Endodermal cell (in vitro differentiated cells): ENCODE measurements around the gene KIAA2012. TPM values are rescaled to one million over a fixed set of nuclear protein-coding genes. Genes with fewer than 3 reads are reported as not detected.

ENCODE experiments used
- DNase-seq: peaks from one replicate; pipeline ENCODE4 v3.0.0-alpha.2; 2017
- H3K27ac ChIP-seq: 2 replicates; pipeline ENCODE4 v1.5.1; 2013; ENCODE audit warnings: mild to moderate bottlenecking, low read depth, low read length, moderate library complexity
- H3K27me3 ChIP-seq: 2 replicates; pipeline ENCODE4 v1.6.1; 2013; ENCODE audit warnings: mild to moderate bottlenecking, low read length, moderate library complexity; ENCODE audit not compliant: insufficient read depth, control insufficient read depth, poor library complexity, severe bottlenecking
- H3K36me3 ChIP-seq: 2 replicates; pipeline ENCODE4 v1.7.0; 2013; ENCODE audit warnings: mild to moderate bottlenecking, low read length, moderate library complexity; ENCODE audit not compliant: control insufficient read depth, insufficient read depth
- H3K4me1 ChIP-seq: one replicate; pipeline ENCODE4 v1.7.0; 2013; ENCODE audit warnings: low read length; ENCODE audit not compliant: control insufficient read depth, insufficient read depth
- H3K4me3 ChIP-seq: 2 replicates; pipeline ENCODE4 v1.5.1; 2013; ENCODE audit warnings: mild to moderate bottlenecking, low read length, moderate library complexity
- H3K9ac ChIP-seq: 2 replicates; pipeline ENCODE4 v1.6.1; 2013; ENCODE audit warnings: mild to moderate bottlenecking, low read length, moderate library complexity; ENCODE audit not compliant: poor library complexity, severe bottlenecking; ENCODE audit errors: extremely low read depth
- H3K9me3 ChIP-seq: 2 replicates; pipeline ENCODE4 v1.6.1; 2013; ENCODE audit warnings: mild to moderate bottlenecking, low read length, moderate library complexity; ENCODE audit not compliant: control insufficient read depth
- H3K27ac Mint-ChIP-seq: 2 replicates; pipeline ENCODE4 v1.8.0; 2020; ENCODE audit warnings: mixed read lengths
- H3K27me3 Mint-ChIP-seq: 2 replicates; pipeline ENCODE4 v1.8.0; 2021; ENCODE audit warnings: mild to moderate bottlenecking, mixed read lengths; ENCODE audit not compliant: insufficient read depth
- H3K36me3 Mint-ChIP-seq: 2 replicates; pipeline ENCODE4 v1.8.0; 2020; ENCODE audit warnings: low read depth, mixed read lengths
- H3K4me1 Mint-ChIP-seq: 2 replicates; pipeline ENCODE4 v1.8.0; 2020; ENCODE audit warnings: mixed read lengths
- H3K4me3 Mint-ChIP-seq: 2 replicates; pipeline ENCODE4 v1.8.0; 2020; ENCODE audit warnings: mild to moderate bottlenecking, moderate library complexity, mixed read lengths
- H3K9me3 Mint-ChIP-seq: 2 replicates; pipeline ENCODE4 v1.8.0; 2020; ENCODE audit warnings: mild to moderate bottlenecking, mixed read lengths
- WGBS, 2 experiments: methylation state at CpG; one replicate each; pipeline versions ENCODE4 v1.1.5 to v1.1.7; 2013; ENCODE audit warnings: missing lambda C conversion rate in 2 of 2, mixed read lengths in 1 of 2; ENCODE audit not compliant: insufficient coverage in 1 of 2, insufficient read length in 1 of 2; 5-methylcytosine and 5-hydroxymethylcytosine counted together
- total RNA-seq, 2 donors: library from RNA; stranded (reverse); fragmentation: NEBNext Ultra II Directional in 1 of 2; extraction: Animal tissue kit (Norgen Biotek cat#: 25700) in 1 of 2; gene quantifications; 2 replicates in 1 of 2; 3 replicates in 1 of 2; pipeline ENCODE4 v1.2.1, GENCODE V29; 2021
- TF ChIP-seq, protein P1 (sequence below): fragments of 200-600 bp; sonication (generic); conservative IDR thresholded peaks from 2 replicates; pipeline ENCODE4 v1.5.0; 2021; ENCODE audit warnings: antibody characterized with exemption, mild to moderate bottlenecking

Gene KIAA2012
- total RNA-seq, 2 donors from 2014 or later, result 0.62 to 1.0 TPM

DNA sequence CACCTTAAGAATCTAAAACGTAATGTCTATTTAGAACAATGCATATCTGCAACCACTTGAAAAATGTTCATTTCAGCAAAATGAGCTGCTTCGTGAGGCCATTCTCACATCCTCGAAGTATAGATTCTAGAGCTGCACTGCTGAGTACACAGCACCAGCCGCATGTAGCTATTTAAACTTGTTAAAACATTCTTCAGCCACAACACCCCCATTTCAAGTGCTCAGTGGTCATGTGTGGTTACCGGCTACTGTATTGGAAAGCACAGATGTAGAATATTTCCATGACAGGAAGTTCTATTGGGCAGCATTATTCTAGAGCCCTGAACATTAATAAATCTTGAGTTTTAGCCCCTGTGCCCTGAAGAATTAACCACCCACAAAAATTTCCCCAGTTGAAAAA, 130.3 kb downstream of the KIAA2012 start:
- Histone ChIP-seq H3K27me3 (no peaks in the 10 kb centered on the region), H3K27ac (no peak overlapping the region), H3K4me1 (no peaks in the 10 kb centered on the region), H3K9ac (no peak overlapping the region), H3K9me3 (no peaks in the 10 kb centered on the region), H3K4me3 (no peak overlapping the region), H3K36me3 (peaks cover 40% of the 10 kb centered on the region)
- Mint-ChIP-seq H3K27ac (no peak overlapping the region), H3K4me3 (no peak overlapping the region), H3K4me1 (no peaks in the 10 kb centered on the region), H3K27me3 (no peaks in the 10 kb centered on the region), H3K9me3 (no peaks in the 10 kb centered on the region), H3K36me3 (peaks cover 34% of the 10 kb centered on the region)
- 95 to 98% methylated on average over 4 to 5 of the region's 5 CpGs for WGBS, 2 experiments
- no peak for DNase-seq
- TF ChIP-seq, protein P1, sequence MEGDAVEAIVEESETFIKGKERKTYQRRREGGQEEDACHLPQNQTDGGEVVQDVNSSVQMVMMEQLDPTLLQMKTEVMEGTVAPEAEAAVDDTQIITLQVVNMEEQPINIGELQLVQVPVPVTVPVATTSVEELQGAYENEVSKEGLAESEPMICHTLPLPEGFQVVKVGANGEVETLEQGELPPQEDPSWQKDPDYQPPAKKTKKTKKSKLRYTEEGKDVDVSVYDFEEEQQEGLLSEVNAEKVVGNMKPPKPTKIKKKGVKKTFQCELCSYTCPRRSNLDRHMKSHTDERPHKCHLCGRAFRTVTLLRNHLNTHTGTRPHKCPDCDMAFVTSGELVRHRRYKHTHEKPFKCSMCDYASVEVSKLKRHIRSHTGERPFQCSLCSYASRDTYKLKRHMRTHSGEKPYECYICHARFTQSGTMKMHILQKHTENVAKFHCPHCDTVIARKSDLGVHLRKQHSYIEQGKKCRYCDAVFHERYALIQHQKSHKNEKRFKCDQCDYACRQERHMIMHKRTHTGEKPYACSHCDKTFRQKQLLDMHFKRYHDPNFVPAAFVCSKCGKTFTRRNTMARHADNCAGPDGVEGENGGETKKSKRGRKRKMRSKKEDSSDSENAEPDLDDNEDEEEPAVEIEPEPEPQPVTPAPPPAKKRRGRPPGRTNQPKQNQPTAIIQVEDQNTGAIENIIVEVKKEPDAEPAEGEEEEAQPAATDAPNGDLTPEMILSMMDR, result no peak

DNA sequence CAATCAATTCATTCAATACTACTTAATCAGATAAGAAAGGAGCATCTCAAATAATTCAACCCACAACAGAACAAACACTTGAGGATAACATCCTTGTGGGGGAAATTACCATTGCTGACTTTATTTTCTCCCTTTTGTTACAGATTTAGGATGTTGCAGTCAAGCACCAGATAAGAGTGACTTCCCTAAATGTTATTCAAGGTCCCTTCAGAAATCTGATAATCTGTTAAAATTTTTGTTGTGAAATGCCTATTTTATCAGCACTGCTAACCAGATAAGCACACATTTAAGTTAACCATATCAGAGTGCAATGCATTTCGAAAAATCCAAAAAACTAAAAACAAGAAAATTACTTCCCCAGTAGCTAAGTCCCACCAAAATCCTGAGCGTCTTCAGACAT, 131.8 kb downstream of the KIAA2012 start:
- no peak for DNase-seq
- Histone ChIP-seq H3K4me3 (no peak overlapping the region), H3K9me3 (no peaks in the 10 kb centered on the region), H3K9ac (no peak overlapping the region), H3K27ac (no peak overlapping the region), H3K4me1 (no peaks in the 10 kb centered on the region), H3K27me3 (no peaks in the 10 kb centered on the region), H3K36me3 (peaks cover 50% of the 10 kb centered on the region)
- H3K4me1 Mint-ChIP-seq, result no peaks in the 10 kb centered on the region
- WGBS, 2 experiments, result 84 to 91% methylated on average over 2 of the region's 2 CpGs
- H3K9me3 Mint-ChIP-seq, result no peaks in the 10 kb centered on the region
- H3K27ac Mint-ChIP-seq, result no peak overlapping the region
- no peak overlapping the region for H3K4me3 Mint-ChIP-seq
- peaks cover 38% of the 10 kb centered on the region for H3K36me3 Mint-ChIP-seq
- TF ChIP-seq, protein P1, result no peak
- H3K27me3 Mint-ChIP-seq, result no peaks in the 10 kb centered on the region

DNA sequence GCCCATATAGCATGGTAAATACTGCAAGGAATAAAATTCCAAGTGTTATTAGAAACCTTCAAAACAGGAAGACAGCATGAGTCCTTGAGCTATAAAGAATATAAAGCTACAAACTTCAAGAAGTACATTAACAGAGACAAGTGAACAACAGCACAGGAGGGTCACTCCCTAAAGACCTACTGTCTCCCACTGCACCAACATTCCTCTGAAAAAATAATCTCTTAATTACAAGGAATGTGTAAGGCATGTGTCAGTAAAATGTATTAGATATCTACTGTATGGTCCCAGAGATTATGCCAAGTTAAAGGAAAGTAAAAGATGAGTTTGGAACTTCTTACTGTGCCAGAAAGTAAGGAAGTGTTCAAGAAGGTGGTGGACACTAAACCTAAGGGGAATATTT, 135.5 kb downstream of the KIAA2012 start:
- Histone ChIP-seq H3K9ac (no peak overlapping the region), H3K27ac (no peak overlapping the region), H3K27me3 (no peaks in the 10 kb centered on the region), H3K9me3 (no peaks in the 10 kb centered on the region), H3K4me1 (no peaks in the 10 kb centered on the region), H3K4me3 (no peak overlapping the region), H3K36me3 (peaks cover 61% of the 10 kb centered on the region)
- H3K27me3 Mint-ChIP-seq, result no peaks in the 10 kb centered on the region
- no peak for DNase-seq
- TF ChIP-seq, protein P1, result no peak
- no peaks in the 10 kb centered on the region for H3K9me3 Mint-ChIP-seq
- no peak overlapping the region for H3K4me3 Mint-ChIP-seq
- no peak overlapping the region for H3K27ac Mint-ChIP-seq
- no peaks in the 10 kb centered on the region for H3K4me1 Mint-ChIP-seq
- H3K36me3 Mint-ChIP-seq, result peaks cover 42% of the 10 kb centered on the region
